Right forelimb (tissue), 1 donor: ENCODE measurements around the gene CYP24A1.

Source experiments
- DNase-seq: peaks from one replicate; pipeline ENCODE4 v3.0.0-alpha.2; 2018

CYP24A1 gene

DNA sequence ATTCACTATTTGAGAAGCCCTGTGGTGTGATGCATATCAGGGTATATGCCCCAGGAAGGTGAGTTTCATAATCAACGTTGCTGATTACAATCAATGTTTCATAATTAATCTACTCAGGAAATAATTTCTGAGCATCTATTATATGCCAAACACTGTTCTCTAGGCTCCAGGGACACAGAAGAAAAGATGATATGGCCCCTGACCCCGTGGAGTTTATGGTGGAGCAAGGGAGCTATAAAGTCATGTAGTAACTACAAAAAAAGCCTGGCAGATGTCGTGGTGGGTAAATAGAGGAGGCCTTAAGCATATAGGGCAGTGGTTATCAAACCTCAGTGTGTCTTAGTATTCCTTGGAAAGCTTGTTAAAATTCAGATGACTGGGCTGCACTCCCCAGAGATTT is 63.3 kb downstream of the CYP24A1 start:
- DNase-seq, result no peak

GRCh38 chr20:54110041-54110440 is 63.7 kb downstream of the CYP24A1 start:
- DNase-seq, result no peak

GRCh38 chr20:54108817-54109216 is 65.0 kb downstream of the CYP24A1 start:
- no peak for DNase-seq

GRCh38 chr20:54108326-54108642 is 65.5 kb downstream of the CYP24A1 start:
- DNase-seq, result no peak

GRCh38 chr20:54107600-54108325 is 66.0 kb downstream of the CYP24A1 start:
- DNase-seq, result no peak

GRCh38 chr20:54107181-54107580 is 66.6 kb downstream of the CYP24A1 start:
- no peak for DNase-seq

DNA sequence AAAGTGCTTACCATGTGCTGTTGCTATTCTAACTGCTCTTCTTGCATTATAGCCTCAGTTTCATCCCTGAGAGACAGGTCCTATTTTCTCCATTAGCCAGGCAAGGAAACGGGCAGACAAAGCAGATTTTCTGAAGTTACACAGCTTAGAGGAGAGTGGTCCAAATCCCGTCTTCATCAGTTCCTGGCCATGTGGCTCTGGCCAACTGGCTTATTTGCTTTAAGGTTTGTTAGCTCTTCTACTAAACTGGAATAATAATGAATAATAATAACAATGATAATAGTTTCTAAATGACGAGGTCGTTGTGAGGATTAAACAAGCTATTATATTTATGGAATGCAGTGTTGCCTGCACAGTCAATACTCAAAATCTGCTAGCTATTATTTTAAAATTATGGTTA is 67.6 kb downstream of the CYP24A1 start:
- DNase-seq, result no peak

- DNase-seq, result no peak
Measured at GRCh38 chr20:54105653-54106052, 68.1 kb downstream of the CYP24A1 start.

- DNase-seq, result no peak
Measured at GRCh38 chr20:54104781-54105180, 69.0 kb downstream of the CYP24A1 start.

DNA sequence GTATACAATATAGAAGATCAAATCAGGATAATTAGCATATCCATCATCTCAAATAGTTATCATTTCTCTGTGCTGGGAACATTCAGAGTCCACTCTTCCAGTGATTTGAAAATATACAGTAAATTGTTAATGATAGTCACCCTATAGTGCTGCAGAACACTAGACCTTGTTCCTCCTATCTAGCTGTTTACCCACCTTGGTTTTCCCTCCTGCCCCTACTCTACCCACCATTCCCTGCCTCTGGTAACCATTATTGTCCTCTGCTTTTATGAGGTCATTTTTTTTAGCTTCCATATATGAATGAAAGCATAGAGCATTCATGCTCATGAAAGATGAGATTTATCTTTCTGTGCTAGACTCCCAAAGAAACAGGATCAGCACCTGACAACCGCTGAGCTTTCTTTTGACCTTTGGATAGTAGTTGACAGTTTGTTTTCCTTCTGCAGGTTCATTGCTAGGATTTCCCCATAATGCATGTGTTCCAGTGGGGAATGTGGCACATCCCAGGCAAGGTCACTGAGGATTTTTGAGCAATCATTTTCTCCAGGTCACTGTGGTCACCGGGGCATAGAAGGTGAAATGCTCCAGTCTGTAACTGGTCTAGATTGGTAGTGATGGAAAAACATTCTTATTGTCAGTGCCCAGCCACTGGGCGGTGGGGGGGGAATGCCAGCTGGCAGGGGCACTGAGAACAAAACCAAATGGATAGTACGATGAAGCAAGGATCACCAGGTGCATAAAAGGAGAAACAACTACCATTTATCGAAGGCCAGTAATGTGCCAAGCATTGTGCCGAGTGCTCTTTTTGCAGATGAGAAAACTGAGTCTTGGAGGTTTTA is 69.8 kb downstream of the CYP24A1 start:
- no peak for DNase-seq
